ENCODE measurements around the gene VAV3.
"Not testable (repeated sequence)": the region's sequence is repeated elsewhere in the genome, so short reads cannot be mapped to it uniquely, and the experiment has no call there.

VAV3 gene

DNA sequence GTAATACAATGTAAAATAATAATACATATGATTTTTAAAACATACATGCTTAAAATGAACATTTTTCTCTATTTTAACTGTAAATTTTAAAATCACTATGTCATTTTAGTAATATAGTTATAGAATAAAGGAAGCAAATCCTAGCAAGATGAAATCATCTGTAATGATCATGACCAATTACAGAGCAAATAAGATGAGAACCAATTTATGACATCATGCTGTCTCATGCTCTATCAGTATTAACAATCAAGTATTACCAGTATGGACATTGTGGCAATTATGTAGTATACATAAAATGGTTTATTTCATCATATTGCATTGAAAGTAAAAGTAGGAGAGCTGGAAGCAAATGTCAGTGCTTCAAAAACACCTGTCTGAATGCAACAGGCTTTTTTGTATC lies 255.0 kb downstream of the VAV3 start:
- TF ChIP-seq, protein P1, sequence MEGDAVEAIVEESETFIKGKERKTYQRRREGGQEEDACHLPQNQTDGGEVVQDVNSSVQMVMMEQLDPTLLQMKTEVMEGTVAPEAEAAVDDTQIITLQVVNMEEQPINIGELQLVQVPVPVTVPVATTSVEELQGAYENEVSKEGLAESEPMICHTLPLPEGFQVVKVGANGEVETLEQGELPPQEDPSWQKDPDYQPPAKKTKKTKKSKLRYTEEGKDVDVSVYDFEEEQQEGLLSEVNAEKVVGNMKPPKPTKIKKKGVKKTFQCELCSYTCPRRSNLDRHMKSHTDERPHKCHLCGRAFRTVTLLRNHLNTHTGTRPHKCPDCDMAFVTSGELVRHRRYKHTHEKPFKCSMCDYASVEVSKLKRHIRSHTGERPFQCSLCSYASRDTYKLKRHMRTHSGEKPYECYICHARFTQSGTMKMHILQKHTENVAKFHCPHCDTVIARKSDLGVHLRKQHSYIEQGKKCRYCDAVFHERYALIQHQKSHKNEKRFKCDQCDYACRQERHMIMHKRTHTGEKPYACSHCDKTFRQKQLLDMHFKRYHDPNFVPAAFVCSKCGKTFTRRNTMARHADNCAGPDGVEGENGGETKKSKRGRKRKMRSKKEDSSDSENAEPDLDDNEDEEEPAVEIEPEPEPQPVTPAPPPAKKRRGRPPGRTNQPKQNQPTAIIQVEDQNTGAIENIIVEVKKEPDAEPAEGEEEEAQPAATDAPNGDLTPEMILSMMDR (conservative IDR thresholded peaks at IDR 0.05; ENCODE audit: control insufficient read depth, insufficient read depth, low read depth, low read length), result no peak
- H3K4me3 ChIP-seq (ENCODE audit: control insufficient read depth, low read depth, low read length), result no peak overlapping the region
- no peak for DNase-seq (ENCODE audit: low read depth)

DNA sequence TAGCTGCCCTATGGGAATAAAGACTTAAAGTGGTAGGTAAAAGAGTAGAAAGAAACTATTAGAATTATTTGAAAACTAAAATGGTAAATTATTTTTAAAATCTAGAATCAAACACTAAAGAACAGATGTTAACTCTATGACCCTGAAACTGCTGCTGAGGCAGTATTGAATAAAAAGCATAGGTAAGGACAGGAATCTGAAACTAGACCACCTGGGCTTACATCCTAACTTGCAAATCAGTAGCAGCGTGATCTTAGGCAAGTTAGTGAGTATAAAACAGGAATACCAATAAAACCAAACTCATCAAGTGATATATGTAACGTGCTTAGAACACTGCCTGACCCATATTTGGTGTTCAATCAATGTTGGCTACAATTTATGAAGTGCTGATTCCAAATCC lies 257.9 kb downstream of the VAV3 start:
- DNase-seq (ENCODE audit: low read depth), result no peak
- TF ChIP-seq, protein P1 (conservative IDR thresholded peaks at IDR 0.05; ENCODE audit: control insufficient read depth, insufficient read depth, low read depth, low read length), result no peak
- no peak overlapping the region for H3K4me3 ChIP-seq (ENCODE audit: control insufficient read depth, low read depth, low read length)

DNA sequence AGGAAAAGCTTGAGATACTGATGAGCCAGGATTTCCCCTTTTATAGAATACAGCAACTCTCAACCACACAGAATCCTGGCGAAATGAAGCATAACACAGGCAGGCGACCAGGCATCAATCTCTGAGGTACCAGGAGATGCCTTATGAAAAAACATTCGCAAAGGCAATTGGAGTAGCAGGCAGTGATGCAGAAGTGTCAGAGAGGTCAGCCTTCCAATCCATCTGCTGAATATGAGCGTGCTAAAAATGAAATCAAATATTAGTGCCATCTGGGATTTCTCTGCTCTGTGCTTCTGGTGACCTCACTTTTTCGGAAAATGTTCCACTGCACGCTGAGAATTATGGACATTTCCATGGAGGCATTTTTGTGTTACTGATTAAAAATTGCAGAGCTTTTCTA lies 258.8 kb downstream of the VAV3 start:
- no peak for DNase-seq (ENCODE audit: low read depth)
- TF ChIP-seq, protein P1 (conservative IDR thresholded peaks at IDR 0.05; ENCODE audit: control insufficient read depth, insufficient read depth, low read depth, low read length), result no peak
- no peak overlapping the region for H3K4me3 ChIP-seq (ENCODE audit: control insufficient read depth, low read depth, low read length)

DNA sequence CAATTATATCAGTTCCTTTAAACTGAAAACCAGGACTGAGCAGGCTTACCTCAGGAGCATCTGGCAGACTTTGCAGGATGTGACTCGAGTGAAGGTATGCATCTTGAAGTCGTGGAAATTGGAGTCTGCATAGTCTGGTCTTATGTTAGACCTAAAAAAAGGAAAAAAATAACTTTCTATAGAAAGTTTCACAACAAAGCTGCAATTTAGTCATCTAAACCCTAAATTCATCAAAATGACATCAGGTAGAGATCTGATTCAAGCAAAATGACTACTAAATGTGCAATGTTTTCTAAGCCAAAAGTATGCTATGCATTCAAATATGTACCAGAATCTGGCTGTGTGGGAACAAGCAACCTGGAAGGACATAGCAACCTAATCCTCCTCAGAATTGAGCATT lies 260.1 kb downstream of the VAV3 start:
- TF ChIP-seq, protein P1 (conservative IDR thresholded peaks at IDR 0.05; ENCODE audit: control insufficient read depth, insufficient read depth, low read depth, low read length), result no peak
- DNase-seq (ENCODE audit: low read depth), result no peak

DNA sequence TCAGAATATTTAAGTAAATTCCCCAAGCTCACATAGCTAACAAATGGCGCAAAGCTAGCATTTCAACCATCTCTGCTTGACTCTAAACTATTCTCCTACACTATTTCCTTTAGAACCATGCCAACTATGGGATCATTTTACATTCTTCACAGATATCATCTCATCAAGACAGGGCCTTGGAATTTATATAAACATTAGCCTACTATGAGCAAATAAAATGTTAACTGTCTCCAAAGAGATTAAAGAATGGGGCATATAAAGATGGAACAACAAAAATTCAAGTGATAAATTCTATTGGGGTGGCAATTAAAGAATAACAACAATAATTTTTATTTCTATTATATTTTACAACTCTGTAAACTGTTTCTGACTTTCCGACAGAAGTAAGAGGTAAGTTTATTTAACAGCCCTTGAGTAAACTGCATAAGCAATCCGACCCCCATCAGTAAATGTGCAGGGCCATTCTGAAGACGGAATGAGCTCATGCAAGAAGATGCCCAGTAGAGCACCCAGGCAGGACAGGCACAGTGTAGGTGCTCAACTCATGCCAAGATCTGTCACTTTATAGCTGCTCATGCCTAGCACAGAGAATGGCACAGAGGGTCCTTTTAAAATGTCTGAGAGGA lies 261.9 kb downstream of the VAV3 start:
- TF ChIP-seq, protein P1 (conservative IDR thresholded peaks at IDR 0.05; ENCODE audit: control insufficient read depth, insufficient read depth, low read depth, low read length), result no peak
- no peak for DNase-seq (ENCODE audit: low read depth)
- H3K4me3 ChIP-seq (ENCODE audit: control insufficient read depth, low read depth, low read length), result no peak overlapping the region

More for the DNA sequence above, 260.1 kb downstream of the VAV3 start:
- H3K4me3 ChIP-seq (ENCODE audit: control insufficient read depth, low read depth, low read length), result no peak overlapping the region

DNA sequence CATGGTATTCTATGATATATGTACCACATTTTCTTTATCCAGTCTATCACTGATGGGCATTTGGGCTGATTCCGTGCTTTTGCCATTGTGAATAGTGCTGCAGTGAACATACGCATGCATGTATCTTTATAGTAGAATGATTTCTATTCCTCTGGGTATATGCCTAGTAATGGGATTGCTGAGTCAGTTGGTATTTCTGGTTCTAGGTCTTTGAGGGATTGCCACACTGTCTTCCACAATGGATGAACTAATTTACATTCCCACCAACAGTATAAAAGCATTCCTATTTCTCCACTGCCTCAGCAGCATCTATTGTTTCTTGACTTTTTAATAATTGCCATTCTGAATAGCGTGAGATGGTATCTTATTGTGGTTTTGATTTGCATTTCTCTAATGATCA lies 264.3 kb downstream of the VAV3 start:
- not testable (repeated sequence) for DNase-seq (ENCODE audit: low read depth); H3K4me3 ChIP-seq (ENCODE audit: control insufficient read depth, low read depth, low read length)

DNA sequence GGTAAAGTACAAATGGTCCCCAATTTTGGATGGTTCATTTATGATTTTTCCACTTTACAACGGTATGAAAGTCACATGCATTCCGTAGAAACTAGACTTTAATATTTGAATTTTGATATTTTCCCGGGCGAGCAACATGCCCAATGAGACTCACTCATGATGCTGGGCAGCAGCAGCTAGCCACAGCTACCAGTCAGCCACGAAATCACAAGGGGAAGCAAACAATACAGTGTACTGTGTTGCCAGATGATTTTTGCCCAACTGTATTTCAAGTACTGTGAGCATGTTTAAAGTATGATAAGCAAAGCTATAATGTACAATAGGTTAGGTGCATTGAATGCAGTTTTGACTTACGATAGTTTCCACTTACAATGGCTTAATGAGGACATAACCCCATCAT lies 266.8 kb downstream of the VAV3 start:
- no peak overlapping the region for H3K4me3 ChIP-seq (ENCODE audit: control insufficient read depth, low read depth, low read length)
- TF ChIP-seq, protein P1 (conservative IDR thresholded peaks at IDR 0.05; ENCODE audit: control insufficient read depth, insufficient read depth, low read depth, low read length), result no peak
- no peak for DNase-seq (ENCODE audit: low read depth)
